Measurements from ENCODE around the gene ECSIT.

Gene ECSIT

GRCh38 chr19:11558881-11559828 lies 30.2 kb upstream of the ECSIT start, which contains the start of gene ELOF1:
Gene ELOF1 (minus strand): TSS chr19:11559230. CDS start chr19:11554347, 4,883 bp downstream.
- peaks cover 18% of the 10 kb centered on the region for H3K36me3 Mint-ChIP-seq (ENCODE audit: insufficient read depth)
- peaks cover 35 to 42% of the 10 kb centered on the region in 2 donors for H3K4me1 Mint-ChIP-seq (ENCODE audit: low read depth in 2 of 2)
- H3K27ac Mint-ChIP-seq, result peak within 1 kb of the TSS; percentile 78 to 97
- H3K9me3 Mint-ChIP-seq, result no peaks in the 10 kb centered on the region
- H3K4me3 Mint-ChIP-seq, result peak within 1 kb of the TSS; percentile 91 to 97
- H3K27me3 Mint-ChIP-seq, result no peaks in the 10 kb centered on the region
- peak; percentile 91 to 94 (median 93) for DNase-seq
- peak; percentile 95 for ATAC-seq (replicated peaks)

GRCh38 chr19:11556634-11557420 lies 27.9 kb upstream of the ECSIT start:
- ATAC-seq (replicated peaks) (no peak), DNase-seq (no peak)
- Mint-ChIP-seq H3K4me1 (ENCODE audit: low read depth in 2 of 2) (peaks cover 35 to 42% of the 10 kb centered on the region in 2 donors), H3K27ac (peak overlapping the region in 1 of 2 donors; percentile 78), H3K27me3 (no peaks in the 10 kb centered on the region), H3K9me3 (no peaks in the 10 kb centered on the region), H3K4me3 (peak overlapping the region; percentile 91 to 97), H3K36me3 (ENCODE audit: insufficient read depth) (peaks cover 28% of the 10 kb centered on the region)

GRCh38 chr19:11555246-11555645 lies 26.3 kb upstream of the ECSIT start:
- peak overlapping the region in 1 of 2 donors; percentile 29 for H3K27ac Mint-ChIP-seq

GRCh38 chr19:11554160-11554559 lies 25.2 kb upstream of the ECSIT start:
- no peaks in the 10 kb centered on the region for H3K27me3 Mint-ChIP-seq
- no peak overlapping the region for H3K27ac Mint-ChIP-seq
- H3K9me3 Mint-ChIP-seq, result no peaks in the 10 kb centered on the region
- no peak overlapping the region for H3K4me3 Mint-ChIP-seq
- H3K4me1 Mint-ChIP-seq (ENCODE audit: low read depth in 2 of 2), result peaks cover 23 to 32% of the 10 kb centered on the region in 2 donors
- H3K36me3 Mint-ChIP-seq (ENCODE audit: insufficient read depth), result peaks cover 30% of the 10 kb centered on the region
- ATAC-seq (replicated peaks) (no peak), DNase-seq (no peak)

More at GRCh38 chr19:11555246-11555645, 26.3 kb upstream of the ECSIT start:
- H3K27me3 Mint-ChIP-seq, result no peaks in the 10 kb centered on the region
- ATAC-seq (replicated peaks) (no peak), DNase-seq (no peak)
- H3K36me3 Mint-ChIP-seq (ENCODE audit: insufficient read depth), result peaks cover 33% of the 10 kb centered on the region
- no peak overlapping the region for H3K4me3 Mint-ChIP-seq
- H3K4me1 Mint-ChIP-seq (ENCODE audit: low read depth in 2 of 2), result peaks cover 29 to 38% of the 10 kb centered on the region in 2 donors
- H3K9me3 Mint-ChIP-seq, result no peaks in the 10 kb centered on the region

- H3K27ac Mint-ChIP-seq, result no peak overlapping the region
- DNase-seq, result no peak
- no peak overlapping the region for H3K4me3 Mint-ChIP-seq
- ATAC-seq (replicated peaks), result no peak
- H3K36me3 Mint-ChIP-seq (ENCODE audit: insufficient read depth), result peaks cover 26% of the 10 kb centered on the region
- peaks cover 14 to 21% of the 10 kb centered on the region in 2 donors for H3K4me1 Mint-ChIP-seq (ENCODE audit: low read depth in 2 of 2)
- H3K27me3 Mint-ChIP-seq, result no peaks in the 10 kb centered on the region
- H3K9me3 Mint-ChIP-seq, result no peaks in the 10 kb centered on the region
These were observed 23.9 kb upstream of the ECSIT start for GRCh38 chr19:11552666-11553372.

- DNase-seq (no peak), ATAC-seq (replicated peaks) (peak; percentile 8)
- H3K36me3 Mint-ChIP-seq (ENCODE audit: insufficient read depth), result peaks cover 22% of the 10 kb centered on the region
- no peaks in the 10 kb centered on the region for H3K27me3 Mint-ChIP-seq
- H3K4me3 Mint-ChIP-seq, result no peak overlapping the region
- H3K27ac Mint-ChIP-seq, result peak overlapping the region in 1 of 2 donors; percentile 20
- peaks cover 7 to 13% of the 10 kb centered on the region in 2 donors for H3K4me1 Mint-ChIP-seq (ENCODE audit: low read depth in 2 of 2)
- H3K9me3 Mint-ChIP-seq, result no peaks in the 10 kb centered on the region
These were observed 22.8 kb upstream of the ECSIT start for GRCh38 chr19:11551603-11552235.

- no peak for ATAC-seq (replicated peaks)
- H3K27ac Mint-ChIP-seq, result no peak overlapping the region
These were observed 21.3 kb upstream of the ECSIT start for GRCh38 chr19:11550265-11550664.

GRCh38 chr19:11549386-11549953 lies 20.5 kb upstream of the ECSIT start:
- Mint-ChIP-seq H3K4me1 (ENCODE audit: low read depth in 2 of 2) (peaks cover 0 to 1% of the 10 kb centered on the region in 2 donors), H3K27me3 (peaks cover 7 to 13% of the 10 kb centered on the region in 2 donors), H3K27ac (no peak overlapping the region), H3K9me3 (no peaks in the 10 kb centered on the region), H3K4me3 (no peak overlapping the region), H3K36me3 (ENCODE audit: insufficient read depth) (peaks cover 16% of the 10 kb centered on the region)
- DNase-seq, result no peak
- no peak for ATAC-seq (replicated peaks)

More at GRCh38 chr19:11550265-11550664, 21.3 kb upstream of the ECSIT start:
- H3K27me3 Mint-ChIP-seq, result peaks cover 1 to 5% of the 10 kb centered on the region in 2 donors
- DNase-seq, result no peak
- no peaks in the 10 kb centered on the region for H3K9me3 Mint-ChIP-seq
- H3K36me3 Mint-ChIP-seq (ENCODE audit: insufficient read depth), result peaks cover 22% of the 10 kb centered on the region
- H3K4me1 Mint-ChIP-seq (ENCODE audit: low read depth in 2 of 2), result peaks cover 1% of the 10 kb centered on the region in 2 donors
- no peak overlapping the region for H3K4me3 Mint-ChIP-seq

GRCh38 chr19:11547929-11548700 lies 19.2 kb upstream of the ECSIT start:
- Mint-ChIP-seq H3K9me3 (no peaks in the 10 kb centered on the region), H3K4me1 (ENCODE audit: low read depth in 2 of 2) (peaks cover 0 to 1% of the 10 kb centered on the region in 2 donors), H3K4me3 (no peak overlapping the region), H3K27me3 (peaks cover 14 to 22% of the 10 kb centered on the region in 2 donors), H3K36me3 (ENCODE audit: insufficient read depth) (peaks cover 11% of the 10 kb centered on the region), H3K27ac (no peak overlapping the region)
- DNase-seq (no peak), ATAC-seq (replicated peaks) (no peak)

GRCh38 chr19:11541238-11541637 lies 12.3 kb upstream of the ECSIT start:
- H3K4me3 Mint-ChIP-seq, result no peak overlapping the region

GRCh38 chr19:11540645-11541044 lies 11.7 kb upstream of the ECSIT start:
- H3K36me3 Mint-ChIP-seq (ENCODE audit: insufficient read depth), result peaks cover 2% of the 10 kb centered on the region
- no peaks in the 10 kb centered on the region for H3K9me3 Mint-ChIP-seq
- peaks cover 35 to 57% of the 10 kb centered on the region in 2 donors for H3K27me3 Mint-ChIP-seq
- H3K27ac Mint-ChIP-seq, result no peak overlapping the region
- DNase-seq, result no peak
- no peak for ATAC-seq (replicated peaks)
- H3K4me1 Mint-ChIP-seq (ENCODE audit: low read depth in 2 of 2), result peaks cover 2 to 3% of the 10 kb centered on the region in 2 donors
- H3K4me3 Mint-ChIP-seq, result no peak overlapping the region

More at GRCh38 chr19:11541238-11541637, 12.3 kb upstream of the ECSIT start:
- ATAC-seq (replicated peaks) (no peak), DNase-seq (no peak)
- Mint-ChIP-seq H3K27ac (no peak overlapping the region), H3K27me3 (peaks cover 35 to 58% of the 10 kb centered on the region in 2 donors), H3K4me1 (ENCODE audit: low read depth in 2 of 2) (peaks cover 0 to 1% of the 10 kb centered on the region in 2 donors), H3K9me3 (no peaks in the 10 kb centered on the region), H3K36me3 (ENCODE audit: insufficient read depth) (no peaks in the 10 kb centered on the region)

Measured in effector memory CD8-positive, alpha-beta T cell (primary cell).